ENCODE measurements around the gene PRDM10.
"Not testable (repeated sequence)": the region's sequence is repeated elsewhere in the genome, so short reads cannot be mapped to it uniquely, and the experiment has no call there.

Gene PRDM10

GRCh38 chr11:130022799-130023198 lies 20.2 kb upstream of the PRDM10 start:
- H3K4me3 ChIP-seq (ENCODE audit: low read length): no peak overlapping the region
- DNase-seq (ENCODE audit: low read depth, low spot score): no peak

- not testable (repeated sequence) for H3K4me3 ChIP-seq (ENCODE audit: low read length)
These were observed 19.0 kb upstream of the PRDM10 start for GRCh38 chr11:130021606-130022005.

GRCh38 chr11:130020323-130020722 lies 17.7 kb upstream of the PRDM10 start:
- no peak overlapping the region for H3K4me3 ChIP-seq (ENCODE audit: low read length)
- DNase-seq (ENCODE audit: low read depth, low spot score): no peak

More at GRCh38 chr11:130021606-130022005, 19.0 kb upstream of the PRDM10 start:
- DNase-seq (ENCODE audit: low read depth, low spot score): not testable (repeated sequence)

- H3K4me3 ChIP-seq (ENCODE audit: low read length); DNase-seq (ENCODE audit: low read depth, low spot score): not testable (repeated sequence)
These were observed 13.2 kb upstream of the PRDM10 start for GRCh38 chr11:130015846-130016245.

- H3K4me3 ChIP-seq (ENCODE audit: low read length): no peak overlapping the region
- DNase-seq (ENCODE audit: low read depth, low spot score): no peak
These were observed 5.7 kb upstream of the PRDM10 start for GRCh38 chr11:130008326-130008725.

- DNase-seq (ENCODE audit: low read depth, low spot score): no peak
- H3K4me3 ChIP-seq (ENCODE audit: low read length): no peak overlapping the region
These were observed 4.3 kb upstream of the PRDM10 start for GRCh38 chr11:130006929-130007328.

GRCh38 chr11:130003717-130004001 lies 1.0 kb upstream of the PRDM10 start:
- no peak for DNase-seq (ENCODE audit: low read depth, low spot score)

GRCh38 chr11:130002846-130003716 lies 446 bp upstream of the PRDM10 start:
- H3K4me3 ChIP-seq (ENCODE audit: low read length): peak overlapping the region; percentile 86
- peak; percentile 97 for DNase-seq (ENCODE audit: low read depth, low spot score)

More at GRCh38 chr11:130003717-130004001, 1.0 kb upstream of the PRDM10 start:
- H3K4me3 ChIP-seq (ENCODE audit: low read length): peak overlapping the region; percentile 86

GRCh38 chr11:130001461-130002351 lies 929 bp downstream of the PRDM10 start:
- peak overlapping the region; percentile 86 for H3K4me3 ChIP-seq (ENCODE audit: low read length)
- DNase-seq (ENCODE audit: low read depth, low spot score): peak; percentile 25

GRCh38 chr11:130000552-130001176 lies 2.0 kb downstream of the PRDM10 start:
- peak overlapping the region; percentile 86 for H3K4me3 ChIP-seq (ENCODE audit: low read length)
- no peak for DNase-seq (ENCODE audit: low read depth, low spot score)

GRCh38 chr11:129999407-129999806 lies 3.2 kb downstream of the PRDM10 start:
- no peak for DNase-seq (ENCODE audit: low read depth, low spot score)
- no peak overlapping the region for H3K4me3 ChIP-seq (ENCODE audit: low read length)

- DNase-seq (ENCODE audit: low read depth, low spot score): no peak
- no peak overlapping the region for H3K4me3 ChIP-seq (ENCODE audit: low read length)
These were observed 3.7 kb downstream of the PRDM10 start for GRCh38 chr11:129998905-129999304.

- DNase-seq (ENCODE audit: low read depth, low spot score): no peak
These were observed 4.5 kb downstream of the PRDM10 start for GRCh38 chr11:129998107-129998506.

GRCh38 chr11:129997513-129997912 lies 5.1 kb downstream of the PRDM10 start:
- no peak overlapping the region for H3K4me3 ChIP-seq (ENCODE audit: low read length)
- no peak for DNase-seq (ENCODE audit: low read depth, low spot score)

More at GRCh38 chr11:129998107-129998506, 4.5 kb downstream of the PRDM10 start:
- no peak overlapping the region for H3K4me3 ChIP-seq (ENCODE audit: low read length)

- no peak overlapping the region for H3K4me3 ChIP-seq (ENCODE audit: low read length)
- peak; percentile 17 for DNase-seq (ENCODE audit: low read depth, low spot score)
These were observed 6.3 kb downstream of the PRDM10 start for GRCh38 chr11:129996113-129996870.

- no peak for DNase-seq (ENCODE audit: low read depth, low spot score)
- no peak overlapping the region for H3K4me3 ChIP-seq (ENCODE audit: low read length)
These were observed 7.5 kb downstream of the PRDM10 start for GRCh38 chr11:129995163-129995562.

GRCh38 chr11:129992161-129992944 lies 10.3 kb downstream of the PRDM10 start:
- DNase-seq (ENCODE audit: low read depth, low spot score): peak; percentile 64

GRCh38 chr11:129989149-129989813 lies 13.4 kb downstream of the PRDM10 start:
- no peak for DNase-seq (ENCODE audit: low read depth, low spot score)
- H3K4me3 ChIP-seq (ENCODE audit: low read length): no peak overlapping the region

More at GRCh38 chr11:129992161-129992944, 10.3 kb downstream of the PRDM10 start:
- no peak overlapping the region for H3K4me3 ChIP-seq (ENCODE audit: low read length)
